Ovary (tissue), 10 donors: ENCODE results near the gene FBXO4. TPM values are rescaled to one million over a fixed set of nuclear protein-coding genes. Genes with fewer than 3 reads are reported as not detected.
A peak's percentile ranks its signal among the peaks of the same experiment; 100 is the strongest.

Source experiments
- DNase-seq, 5 donors: peaks; one replicate each; pipeline ENCODE4 v3.0.0-alpha.2; 2019 to 2020
- H3K27ac ChIP-seq, 2 donors: fragments of 200-600 bp; one replicate each; pipeline versions ENCODE4 v1.5.1 to v1.8.0; 2019 to 2022
- H3K27me3 ChIP-seq: fragments of 200-600 bp; one replicate; pipeline ENCODE4 v1.8.0; 2022
- H3K36me3 ChIP-seq: fragments of 200-600 bp; sonication (generic); one replicate; pipeline ENCODE4 v1.5.1; 2019
- H3K4me1 ChIP-seq: one replicate; pipeline ENCODE4 v1.8.1; 2013; ENCODE audit warnings: mild to moderate bottlenecking, moderate library complexity; ENCODE audit not compliant: insufficient read depth
- H3K4me3 ChIP-seq: fragments of 200-600 bp; sonication (generic); one replicate; pipeline ENCODE4 v1.5.1; 2017
- H3K9me3 ChIP-seq, 2 donors: fragments of 200-600 bp in 1 of 2; sonication (generic) in 1 of 2; one replicate each; pipeline versions ENCODE4 v1.5.1 to v1.8.1; 2013 to 2019; ENCODE audit warnings: mild to moderate bottlenecking in 1 of 2, moderate library complexity in 1 of 2
- EP300 ChIP-seq: sonication (generic); formaldehyde crosslinking; IDR thresholded peaks from one replicate; pipeline ENCODE4 v1.6.1; 2017; ENCODE audit warnings: antibody characterized with exemption
- POLR2A ChIP-seq: fragments of 450-650 bp; IDR thresholded peaks from one replicate; pipeline ENCODE4 v1.6.1; 2017; ENCODE audit warnings: antibody characterized with exemption, mild to moderate bottlenecking, moderate library complexity
- WGBS, 3 donors: extraction: QIAGEN DNeasy Blood & Tissue Kit in 1 of 3; methylation state at CpG; one replicate each; pipeline versions ENCODE4 v1.1.5 to v1.1.7; 2013 to 2017; 5-methylcytosine and 5-hydroxymethylcytosine counted together
- intact Hi-C, 4 donors: fragments of 100-400 bp; cut with DNase I; formaldehyde crosslinking; loops; one replicate each; pipeline versions ENCODE4 v1.11.0 to v1.15.1; 2022 to 2023
- long read RNA-seq, 3 donors: library from polyadenylated mRNA in 2 of 3; unstranded in 2 of 3; transcript quantifications; one replicate each; pipeline ENCODE4 v2.0.0 and lab custom pipeline, GENCODE V29; 2021 to 2026
- polyA plus RNA-seq, 2 donors: library from polyadenylated mRNA; stranded (reverse); fragments of 200-250 nt in 1 of 2; fragments of 350-450 nt in 1 of 2; fragmentation: Illumina TruSeq in 1 of 2; extraction: RNeasy Lipid Tissue Mini Kit (QIAGEN cat#74804) in 1 of 2; gene quantifications; one replicate each; pipeline ENCODE4 v1.2.3, GENCODE V29; 2013 to 2014
- total RNA-seq, 7 donors: library from RNA; depleted of rRNA in 2 of 7; stranded (reverse); fragments of >200 nt in 2 of 7; fragmentation: NEBNext Ultra II Directional in 3 of 7; extraction: Animal tissue kit (Norgen Biotek cat#: 25700) in 3 of 7; gene quantifications; one replicate each; pipeline versions ENCODE4 v1.1.0 to v1.2.4, GENCODE V29; 2016 to 2023
- TF ChIP-seq, protein P1 (sequence below), 3 donors: fragments of 450-650 bp in 2 of 3; fragments of 200-600 bp in 1 of 3; IDR thresholded peaks; one replicate each; pipeline versions ENCODE4 v1.5.1 to v1.8.0; 2016 to 2022; ENCODE audit warnings: antibody characterized with exemption in 3 of 3, mild to moderate bottlenecking in 1 of 3
- donor health status: DM: no; HTN: no; CAD: no; lungs with moderate emphysema.
- donor health status: DM: no; HTN: no; CAD: no.
- donor health status: Bipolar disorder and iron deficiency.
- donor health status: DM: yes; HTN: yes; CAD: no.
- donor health status: DM: no; HTN: no; CAD: no.
- donor health status: DM: yes; HTN: yes; CAD: no.

Gene FBXO4, protein sequence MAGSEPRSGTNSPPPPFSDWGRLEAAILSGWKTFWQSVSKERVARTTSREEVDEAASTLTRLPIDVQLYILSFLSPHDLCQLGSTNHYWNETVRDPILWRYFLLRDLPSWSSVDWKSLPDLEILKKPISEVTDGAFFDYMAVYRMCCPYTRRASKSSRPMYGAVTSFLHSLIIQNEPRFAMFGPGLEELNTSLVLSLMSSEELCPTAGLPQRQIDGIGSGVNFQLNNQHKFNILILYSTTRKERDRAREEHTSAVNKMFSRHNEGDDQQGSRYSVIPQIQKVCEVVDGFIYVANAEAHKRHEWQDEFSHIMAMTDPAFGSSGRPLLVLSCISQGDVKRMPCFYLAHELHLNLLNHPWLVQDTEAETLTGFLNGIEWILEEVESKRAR
- total RNA-seq (10 to 100 TPM in 2 of 7 donors, 1 to 10 TPM in 5; 7.4 to 16.3 (median 8.7) TPM), polyA plus RNA-seq (1 to 10 TPM; 8.5 to 9.3 TPM)
- long read RNA-seq, donor 1, transcript FBXO4-201 (7 exons, 1,682 nt): major isoform, 17 of 31 reads
- long read RNA-seq, donor 1, partial matches to known transcripts: 0 of 31 reads
- long read RNA-seq, donor 1, other reads (novel, unspliced or antisense): 7 of 31 reads
- long read RNA-seq, donor 2, transcript FBXO4-201 (7 exons, 1,682 nt): major isoform, 7 of 7 reads
- long read RNA-seq, donor 2, partial matches to known transcripts: 0 of 7 reads
- long read RNA-seq, donor 2, other reads (novel, unspliced or antisense): 0 of 7 reads
- long read RNA-seq, donor 3, transcript FBXO4-201 (7 exons, 1,682 nt): major isoform, 12 of 18 reads
- long read RNA-seq, donor 3, partial matches to known transcripts: 2 of 18 reads
- long read RNA-seq, donor 3, other reads (novel, unspliced or antisense): 3 of 18 reads

DNA sequence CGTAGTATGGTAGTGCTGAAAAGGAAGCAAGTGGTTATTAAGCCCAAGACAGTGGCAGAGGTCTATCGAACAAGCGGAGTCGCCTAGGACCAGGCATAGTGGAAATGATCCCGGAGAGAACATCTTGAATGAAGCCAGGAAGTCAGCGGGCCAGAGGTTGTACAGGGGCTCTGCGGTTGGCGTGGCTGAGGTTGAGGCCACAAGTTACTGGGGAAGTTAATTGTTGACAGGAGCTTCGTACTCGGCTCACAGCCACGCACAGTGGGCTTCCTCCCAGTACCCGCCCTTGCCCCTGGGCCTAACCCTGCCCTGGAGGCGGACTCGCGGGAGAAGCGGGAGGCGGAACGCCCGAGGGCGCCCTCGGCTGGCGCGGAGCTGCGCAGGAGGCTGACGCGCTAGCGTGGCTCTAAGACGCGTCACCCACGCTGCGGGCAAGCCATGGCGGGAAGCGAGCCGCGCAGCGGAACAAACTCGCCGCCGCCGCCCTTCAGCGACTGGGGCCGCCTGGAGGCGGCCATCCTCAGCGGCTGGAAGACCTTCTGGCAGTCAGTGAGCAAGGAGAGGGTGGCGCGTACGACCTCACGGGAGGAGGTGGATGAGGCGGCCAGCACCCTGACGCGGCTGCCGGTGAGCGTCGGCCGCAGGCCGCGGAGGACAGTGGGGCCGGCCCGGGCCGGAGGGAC lies at the start of gene FBXO4:
Gene FBXO4, plus strand, starts transcription at position 410 of the 683 bp plus-strand sequence. Its CDS starts 29 bp downstream, at position 439.
- Histone ChIP-seq H3K27me3 (no peaks in the 10 kb centered on the region), H3K9me3 (no peaks in the 10 kb centered on the region), H3K4me3 (peak within 1 kb of the TSS; percentile 89), H3K36me3 (no peaks in the 10 kb centered on the region), H3K27ac (peak within 1 kb of the TSS; percentile 82 to 94), H3K4me1 (no peaks in the 10 kb centered on the region)
- peak; percentile 77 to 92 (median 84) for DNase-seq
- TF ChIP-seq EP300 (no peak), POLR2A (peak; percentile 60)
- TF ChIP-seq, protein P1, sequence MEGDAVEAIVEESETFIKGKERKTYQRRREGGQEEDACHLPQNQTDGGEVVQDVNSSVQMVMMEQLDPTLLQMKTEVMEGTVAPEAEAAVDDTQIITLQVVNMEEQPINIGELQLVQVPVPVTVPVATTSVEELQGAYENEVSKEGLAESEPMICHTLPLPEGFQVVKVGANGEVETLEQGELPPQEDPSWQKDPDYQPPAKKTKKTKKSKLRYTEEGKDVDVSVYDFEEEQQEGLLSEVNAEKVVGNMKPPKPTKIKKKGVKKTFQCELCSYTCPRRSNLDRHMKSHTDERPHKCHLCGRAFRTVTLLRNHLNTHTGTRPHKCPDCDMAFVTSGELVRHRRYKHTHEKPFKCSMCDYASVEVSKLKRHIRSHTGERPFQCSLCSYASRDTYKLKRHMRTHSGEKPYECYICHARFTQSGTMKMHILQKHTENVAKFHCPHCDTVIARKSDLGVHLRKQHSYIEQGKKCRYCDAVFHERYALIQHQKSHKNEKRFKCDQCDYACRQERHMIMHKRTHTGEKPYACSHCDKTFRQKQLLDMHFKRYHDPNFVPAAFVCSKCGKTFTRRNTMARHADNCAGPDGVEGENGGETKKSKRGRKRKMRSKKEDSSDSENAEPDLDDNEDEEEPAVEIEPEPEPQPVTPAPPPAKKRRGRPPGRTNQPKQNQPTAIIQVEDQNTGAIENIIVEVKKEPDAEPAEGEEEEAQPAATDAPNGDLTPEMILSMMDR (IDR thresholded peaks at IDR 0.05): peak in 2 of 3 donors; percentile 45 to 57
- whole genome bisulfite sequencing, 3 donors: 0 to 2% (median 1%) methylated on average over 26 to 60 of the region's 60 CpGs
- intact Hi-C loops: loop anchor here in 1 of 4 donors (5.0 kb wide), 1 partner anchor 63 kb away; no protein-coding TSS in a partner anchor

- Histone ChIP-seq H3K36me3 (no peaks in the 10 kb centered on the region), H3K4me1 (peaks cover 2% of the 10 kb centered on the region), H3K27ac (no peak overlapping the region), H3K4me3 (no peak overlapping the region), H3K9me3 (no peaks in the 10 kb centered on the region), H3K27me3 (no peaks in the 10 kb centered on the region)
- 65 to 73% (median 67%) methylated on average over 2 of the region's 2 CpGs for WGBS, 3 donors
- intact Hi-C loops: no loop called here
- TF ChIP-seq, protein P1 (IDR thresholded peaks at IDR 0.05): no peak
- TF ChIP-seq EP300 (no peak), POLR2A (no peak)
- no peak for DNase-seq
Observed at GRCh38 chr5:41876678-41877077, 48.4 kb upstream of the FBXO4 start.

GRCh38 chr5:41877408-41877807 lies 47.7 kb upstream of the FBXO4 start:
- intact Hi-C loops: no loop called here
- no peak overlapping the region for H3K4me3 ChIP-seq
- H3K9me3 ChIP-seq: no peaks in the 10 kb centered on the region
- H3K27me3 ChIP-seq: no peaks in the 10 kb centered on the region
- TF ChIP-seq EP300: no peak
- TF ChIP-seq, protein P1 (IDR thresholded peaks at IDR 0.05): no peak
- TF ChIP-seq POLR2A: no peak
- no peaks in the 10 kb centered on the region for H3K36me3 ChIP-seq
- H3K4me1 ChIP-seq: no peaks in the 10 kb centered on the region
- 68 to 81% (median 79%) methylated on average over 1 of the region's 1 CpG for WGBS, 3 donors
- no peak overlapping the region for H3K27ac ChIP-seq
- DNase-seq: no peak

- Histone ChIP-seq H3K9me3 (no peaks in the 10 kb centered on the region), H3K36me3 (no peaks in the 10 kb centered on the region), H3K4me3 (no peak overlapping the region), H3K4me1 (no peaks in the 10 kb centered on the region), H3K27me3 (no peaks in the 10 kb centered on the region), H3K27ac (no peak overlapping the region)
- intact Hi-C loops: no loop called here
- TF ChIP-seq, protein P1 (IDR thresholded peaks at IDR 0.05): no peak
- TF ChIP-seq EP300 (no peak), POLR2A (no peak)
- DNase-seq: no peak
- WGBS, 3 donors: 80 to 87% (median 84%) methylated on average over 2 of the region's 2 CpGs
Observed at GRCh38 chr5:41878173-41878572, 46.9 kb upstream of the FBXO4 start.
